Smooth muscle cell (in vitro differentiated cells): ENCODE measurements around the gene SP140. TPM values are rescaled to one million over a fixed set of nuclear protein-coding genes. Genes with fewer than 3 reads are reported as not detected.
"Not testable (repeated sequence)": the region's sequence is repeated elsewhere in the genome, so short reads cannot be mapped to it uniquely, and the experiment has no call there.

Source experiments
- DNase-seq: peaks from one replicate; lab custom pipeline; 2025; ENCODE audit not compliant: unreplicated experiment; lab: John Stamatoyannopoulos, UW
- H2AFZ ChIP-seq: fragments of 200-600 bp; sonication (generic); 2 replicates; pipeline ENCODE4 v1.6.0; 2016; ENCODE audit warnings: antibody characterized with exemption, low read depth, mild to moderate bottlenecking
- H3F3A ChIP-seq: fragments of 200-600 bp; sonication (generic); 2 replicates; pipeline ENCODE4 v1.6.0; 2017; ENCODE audit warnings: antibody characterized with exemption, low read depth
- H3K27ac ChIP-seq: fragments of 200-600 bp; sonication (generic); 2 replicates; pipeline ENCODE4 v1.5.1; 2016; ENCODE audit warnings: low read depth, mild to moderate bottlenecking
- H3K27me3 ChIP-seq: fragments of 200-600 bp; sonication (generic); 2 replicates; pipeline ENCODE4 v1.6.1; 2016; ENCODE audit warnings: low read depth, mild to moderate bottlenecking
- H3K36me3 ChIP-seq: fragments of 200-600 bp; sonication (generic); 2 replicates; pipeline ENCODE4 v1.5.1; 2016; ENCODE audit warnings: low read depth
- H3K4me1 ChIP-seq: fragments of 200-600 bp; sonication (generic); 2 replicates; pipeline ENCODE4 v1.5.1; 2016; ENCODE audit warnings: low read depth
- H3K4me2 ChIP-seq: fragments of 200-600 bp; sonication (generic); 2 replicates; pipeline ENCODE4 v1.6.0; 2016; ENCODE audit warnings: mild to moderate bottlenecking
- H3K4me3 ChIP-seq: fragments of 200-600 bp; sonication (generic); 2 replicates; pipeline ENCODE4 v1.5.1; 2016; ENCODE audit warnings: mild to moderate bottlenecking
- H3K79me2 ChIP-seq: fragments of 200-600 bp; sonication (generic); 2 replicates; pipeline ENCODE4 v1.6.0; 2016; ENCODE audit warnings: low read depth, mild to moderate bottlenecking
- H3K9ac ChIP-seq: fragments of 200-600 bp; sonication (generic); 2 replicates; pipeline ENCODE4 v1.6.0; 2016; ENCODE audit warnings: low read depth
- H3K9me3 ChIP-seq: fragments of 200-600 bp; sonication (generic); replicated peaks from 2 replicates; pipeline ENCODE4 v1.5.1; 2016; ENCODE audit warnings: low read depth
- H4K20me1 ChIP-seq: fragments of 200-600 bp; sonication (generic); 2 replicates; pipeline ENCODE4 v1.6.0; 2016; ENCODE audit warnings: low read depth
- CTCF ChIP-seq: fragments of 200-600 bp; sonication (generic); IDR thresholded peaks from 2 replicates; pipeline ENCODE4 v1.5.1; 2017; ENCODE audit warnings: borderline replicate concordance, mild to moderate bottlenecking, antibody characterized with exemption; ENCODE audit not compliant: insufficient read depth, poor library complexity, severe bottlenecking
- WGBS: methylation state at CpG from one replicate; pipeline ENCODE4 v1.1.7; 2016; ENCODE audit warnings: low lambda C conversion rate; 5-methylcytosine and 5-hydroxymethylcytosine counted together
- polyA plus RNA-seq: library from polyadenylated mRNA; unstranded; fragments of >200 nt; fragmentation: Nextera tagmentation; extraction: Ambion mirVana; gene quantifications from 2 replicates; pipeline ENCODE4 v1.2.1, GENCODE V29; 2016
- total RNA-seq: library from RNA; depleted of rRNA; stranded (reverse); fragments of >200 nt; gene quantifications from 2 replicates; pipeline ENCODE4 v1.2.3, GENCODE V29; 2014

The SP140 gene
- total and polyA plus RNA-seq, 2 experiments from 2014 or later, result 0.04 TPM; not detected in 1

GRCh38 chr2:230330725-230331124, 105.2 kb downstream of the SP140 start:
- DNase-seq, result no peak
- Histone ChIP-seq H3F3A (no peaks in the 10 kb centered on the region), H3K79me2 (no peaks in the 10 kb centered on the region), H4K20me1 (no peaks in the 10 kb centered on the region), H3K27ac (no peak overlapping the region), H3K27me3 (no peaks in the 10 kb centered on the region), H3K36me3 (no peaks in the 10 kb centered on the region), H3K9ac (no peak overlapping the region), H3K4me3 (no peak overlapping the region), H3K4me1 (no peaks in the 10 kb centered on the region), H3K9me3 (no peaks in the 10 kb centered on the region), H2AFZ (no peak overlapping the region), H3K4me2 (no peak overlapping the region)
- WGBS, result 87% methylated on average over 7 of the region's 7 CpGs
- no peak for TF ChIP-seq CTCF

GRCh38 chr2:230335461-230335863, 109.9 kb downstream of the SP140 start:
- H3K4me2 ChIP-seq, result no peak overlapping the region
- no peaks in the 10 kb centered on the region for H3K4me1 ChIP-seq
- H3K79me2 ChIP-seq, result no peaks in the 10 kb centered on the region
- H3K4me3 ChIP-seq, result no peak overlapping the region
- TF ChIP-seq CTCF, result no peak
- no peak overlapping the region for H3K27ac ChIP-seq
- H3K36me3 ChIP-seq, result no peaks in the 10 kb centered on the region
- H3K9me3 ChIP-seq, result no peaks in the 10 kb centered on the region
- H3F3A ChIP-seq, result no peaks in the 10 kb centered on the region
- 60% methylated on average over 3 of the region's 3 CpGs for WGBS
- no peak overlapping the region for H2AFZ ChIP-seq
- no peak for DNase-seq
- no peaks in the 10 kb centered on the region for H4K20me1 ChIP-seq
- H3K27me3 ChIP-seq, result no peaks in the 10 kb centered on the region
- no peak overlapping the region for H3K9ac ChIP-seq

GRCh38 chr2:230335864-230336506, 110.4 kb downstream of the SP140 start:
- H2AFZ ChIP-seq, result no peak overlapping the region
- 83% methylated on average over 3 of the region's 3 CpGs for WGBS

GRCh38 chr2:230341936-230342528, 116.5 kb downstream of the SP140 start:
- H2AFZ ChIP-seq, H4K20me1 ChIP-seq, H3K9ac ChIP-seq, DNase-seq, H3F3A ChIP-seq, H3K27ac ChIP-seq, H3K79me2 ChIP-seq, H3K27me3 ChIP-seq, H3K9me3 ChIP-seq, H3K36me3 ChIP-seq, H3K4me2 ChIP-seq, H3K4me1 ChIP-seq: not testable (repeated sequence)
- H3K4me3 ChIP-seq, result peak overlapping the region; percentile 28
- 60% methylated on average over 32 of the region's 33 CpGs for WGBS

More at GRCh38 chr2:230335864-230336506, 110.4 kb downstream of the SP140 start:
- Histone ChIP-seq H3F3A (no peaks in the 10 kb centered on the region), H3K79me2 (no peaks in the 10 kb centered on the region), H3K27me3 (no peaks in the 10 kb centered on the region), H3K27ac (no peak overlapping the region), H3K9me3 (no peaks in the 10 kb centered on the region), H3K36me3 (no peaks in the 10 kb centered on the region), H4K20me1 (no peaks in the 10 kb centered on the region), H3K4me2 (no peak overlapping the region), H3K9ac (no peak overlapping the region), H3K4me1 (no peaks in the 10 kb centered on the region), H3K4me3 (no peak overlapping the region)
- TF ChIP-seq CTCF, result no peak
- no peak for DNase-seq

GRCh38 chr2:230343041-230343624, 117.6 kb downstream of the SP140 start:
- H3K36me3 ChIP-seq, H4K20me1 ChIP-seq, H3K4me2 ChIP-seq, H3F3A ChIP-seq, H3K9ac ChIP-seq, H3K4me1 ChIP-seq, DNase-seq, H3K4me3 ChIP-seq, H3K27me3 ChIP-seq, H3K79me2 ChIP-seq, H2AFZ ChIP-seq, H3K27ac ChIP-seq, H3K9me3 ChIP-seq: not testable (repeated sequence)
- 89% methylated on average over 2 of the region's 2 CpGs for WGBS
